ENCODE data around the gene ENPP4.

GRCh38 chr6:46130666-46131065 lies 877 bp downstream of the ENPP4 start:
- TF ChIP-seq POLR2AphosphoS5 (IDR thresholded peaks at IDR 0.05), result no peak
- no peak for TF ChIP-seq CTCF (IDR thresholded peaks at IDR 0.05; ENCODE audit: poor library complexity, severe bottlenecking)
- TF ChIP-seq REST (IDR thresholded peaks at IDR 0.05; ENCODE audit: borderline replicate concordance), result no peak
- no peak for TF ChIP-seq EZH2 (IDR thresholded peaks at IDR 0.05; ENCODE audit: borderline replicate concordance, insufficient read depth, low read length, poor library complexity, severe bottlenecking)
- no peak for TF ChIP-seq RAD21 (conservative IDR thresholded peaks at IDR 0.05)
- no peak for TF ChIP-seq TAF1 (IDR thresholded peaks at IDR 0.05; ENCODE audit: low read depth)
- TF ChIP-seq SMC3 (conservative IDR thresholded peaks at IDR 0.05; ENCODE audit: poor library complexity), result no peak
- TF ChIP-seq EP300 (conservative IDR thresholded peaks at IDR 0.05; ENCODE audit: poor library complexity, severe bottlenecking), result no peak

Data from neural cell (in vitro differentiated cells).